NOMO-1 treated with DMSO at 0.1 percent for 48 hours (cell line): ENCODE measurements around the gene TUBA3D.
"Not testable (repeated sequence)": the region's sequence is repeated elsewhere in the genome, so short reads cannot be mapped to it uniquely, and the experiment has no call there.

Experiments
- DNase-seq: peaks from one replicate; lab custom pipeline; 2025; ENCODE audit not compliant: unreplicated experiment; lab: John Stamatoyannopoulos, UW

Gene TUBA3D

DNA sequence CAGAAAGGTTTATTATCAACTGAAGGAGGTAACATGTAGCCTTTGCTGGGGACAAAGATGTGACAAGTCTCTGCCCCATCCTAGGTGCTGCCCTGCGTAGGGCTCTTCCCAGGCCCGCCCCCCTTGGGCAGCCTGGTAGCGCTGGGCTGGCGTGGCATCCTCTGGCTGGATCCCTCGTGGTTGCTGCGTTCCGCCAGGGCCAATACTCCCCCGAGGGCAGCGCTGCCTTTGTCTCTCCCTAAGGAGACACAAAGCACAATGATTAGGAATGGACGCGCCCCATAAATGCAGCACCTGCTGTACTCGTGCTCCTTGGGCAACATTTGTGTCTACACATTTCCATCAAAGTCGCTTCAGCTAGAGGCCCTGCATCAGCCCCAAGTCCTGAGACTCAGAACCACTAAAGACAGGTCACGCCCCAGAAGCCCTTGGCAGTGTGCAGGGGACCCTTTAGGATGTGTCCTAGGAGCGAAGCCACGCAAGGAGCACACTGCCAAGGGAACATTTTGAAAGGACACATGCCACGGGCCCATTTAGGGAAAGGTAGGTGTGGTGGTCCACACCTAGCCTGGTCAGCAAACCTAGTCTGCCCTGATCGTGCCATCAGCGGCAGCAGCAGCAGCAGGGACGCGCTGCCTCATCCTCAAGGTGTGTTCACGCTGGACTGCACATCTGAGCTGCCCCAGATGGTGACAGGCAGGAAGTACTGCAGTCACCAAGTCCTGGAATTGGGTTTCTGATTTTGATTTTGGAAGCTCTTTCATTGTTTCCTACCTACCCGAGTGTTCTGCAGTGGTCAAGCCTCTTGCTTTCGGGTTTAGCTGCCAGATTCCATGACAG lies 8.3 kb downstream of the TUBA3D start:
- not testable (repeated sequence) for DNase-seq

DNA sequence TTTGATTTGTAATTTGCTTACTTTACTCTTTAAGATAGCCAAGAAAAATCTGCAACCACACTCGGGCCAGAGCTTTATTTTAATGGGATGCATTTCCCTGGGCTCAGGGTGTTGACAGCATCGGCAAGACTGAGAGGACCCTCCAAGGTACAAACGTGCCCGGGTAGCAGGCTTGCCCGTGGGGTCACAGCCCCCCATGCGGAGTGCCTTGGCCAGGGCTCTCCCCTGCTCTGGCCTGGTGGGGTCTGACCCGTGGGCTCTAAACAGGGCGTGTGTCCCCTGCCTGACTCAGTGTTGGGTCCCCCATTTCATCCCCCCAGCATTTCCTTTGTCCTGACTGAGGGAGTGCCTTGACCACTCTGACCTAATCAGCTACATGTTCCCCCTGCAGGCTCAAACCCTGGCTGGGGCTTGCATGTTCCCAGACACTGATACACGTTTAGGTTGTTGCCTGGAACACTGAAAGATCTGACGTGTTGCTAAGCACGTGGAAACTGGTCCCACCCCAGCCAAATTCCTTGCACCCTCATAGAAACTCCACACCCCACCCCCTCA lies 9.1 kb downstream of the TUBA3D start:
- not testable (repeated sequence) for DNase-seq

DNA sequence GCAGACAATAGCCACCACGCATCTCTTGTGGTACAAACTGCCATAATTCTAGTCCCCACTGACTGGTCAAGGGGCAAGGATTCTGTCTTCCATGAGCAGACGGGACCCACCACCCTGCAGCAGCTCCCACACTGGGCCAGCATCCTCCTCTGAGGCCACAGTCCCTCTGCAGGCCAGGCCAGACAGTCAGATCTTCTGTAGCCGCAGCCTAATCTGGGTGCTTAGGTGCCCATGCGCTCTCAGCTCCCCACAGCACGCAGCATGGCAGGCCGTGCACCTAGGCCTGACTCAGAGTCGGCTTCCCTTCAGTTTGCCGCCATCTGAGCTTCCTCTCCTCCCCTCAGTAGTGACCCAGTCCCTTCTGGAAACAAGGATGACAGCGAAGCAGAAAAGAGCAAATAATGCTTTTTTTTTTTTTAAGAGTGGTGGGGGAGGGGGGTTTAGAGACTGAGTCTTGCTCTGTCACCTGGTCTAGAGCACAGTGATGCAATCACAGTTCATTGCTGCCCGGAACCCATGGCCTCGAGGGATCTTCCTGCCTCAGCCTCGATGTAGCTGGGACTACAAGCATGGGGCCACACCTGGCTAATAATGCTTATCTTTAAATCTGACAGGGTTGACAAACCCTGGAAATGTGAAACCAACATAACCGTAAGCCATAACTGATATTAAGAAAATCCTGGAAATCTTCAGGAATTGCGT lies 10.4 kb downstream of the TUBA3D start:
- DNase-seq: not testable (repeated sequence)

DNA sequence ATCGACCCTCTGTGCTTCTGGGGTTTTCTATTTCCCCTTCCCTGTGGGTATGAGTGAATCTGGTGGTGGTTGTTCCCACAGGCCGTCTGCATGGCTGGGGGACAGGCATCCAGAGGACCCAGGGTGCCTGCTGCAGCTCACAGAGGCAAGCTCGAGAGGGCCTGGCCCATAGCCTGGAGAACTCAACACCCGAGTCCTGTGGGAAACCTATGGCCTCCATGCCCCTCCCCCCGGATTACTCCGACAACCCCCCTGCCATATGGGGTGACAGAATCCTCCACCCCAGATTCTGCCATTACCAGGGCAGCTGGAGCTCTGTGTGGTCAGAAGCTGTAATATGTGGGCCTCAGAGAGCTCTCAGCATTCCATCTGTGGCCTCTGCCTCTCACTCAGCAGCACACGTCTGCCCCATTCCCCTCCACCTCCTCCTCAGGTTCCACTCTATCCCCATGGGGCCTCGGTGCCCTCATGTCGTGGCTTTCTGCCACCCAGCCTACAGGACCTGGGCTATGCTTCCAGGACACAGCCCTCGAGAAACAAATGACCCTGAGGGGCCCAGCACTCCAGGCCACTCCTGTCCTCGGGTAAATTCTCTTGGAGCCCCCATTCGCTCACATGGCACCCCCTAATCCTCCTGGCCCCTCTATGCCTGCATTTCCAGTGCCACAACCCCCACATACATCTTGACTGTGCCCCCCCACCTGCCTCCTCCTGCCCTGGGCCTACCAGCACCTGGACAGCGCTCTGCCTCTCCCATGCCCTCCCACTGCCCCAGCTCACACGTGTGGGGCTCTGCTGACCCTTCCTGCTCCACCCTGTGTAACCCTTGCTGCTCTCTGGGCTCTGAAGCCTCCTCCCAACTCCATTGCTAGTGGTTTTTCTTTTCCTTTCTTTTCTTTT lies 12.6 kb downstream of the TUBA3D start:
- DNase-seq: no peak

DNA sequence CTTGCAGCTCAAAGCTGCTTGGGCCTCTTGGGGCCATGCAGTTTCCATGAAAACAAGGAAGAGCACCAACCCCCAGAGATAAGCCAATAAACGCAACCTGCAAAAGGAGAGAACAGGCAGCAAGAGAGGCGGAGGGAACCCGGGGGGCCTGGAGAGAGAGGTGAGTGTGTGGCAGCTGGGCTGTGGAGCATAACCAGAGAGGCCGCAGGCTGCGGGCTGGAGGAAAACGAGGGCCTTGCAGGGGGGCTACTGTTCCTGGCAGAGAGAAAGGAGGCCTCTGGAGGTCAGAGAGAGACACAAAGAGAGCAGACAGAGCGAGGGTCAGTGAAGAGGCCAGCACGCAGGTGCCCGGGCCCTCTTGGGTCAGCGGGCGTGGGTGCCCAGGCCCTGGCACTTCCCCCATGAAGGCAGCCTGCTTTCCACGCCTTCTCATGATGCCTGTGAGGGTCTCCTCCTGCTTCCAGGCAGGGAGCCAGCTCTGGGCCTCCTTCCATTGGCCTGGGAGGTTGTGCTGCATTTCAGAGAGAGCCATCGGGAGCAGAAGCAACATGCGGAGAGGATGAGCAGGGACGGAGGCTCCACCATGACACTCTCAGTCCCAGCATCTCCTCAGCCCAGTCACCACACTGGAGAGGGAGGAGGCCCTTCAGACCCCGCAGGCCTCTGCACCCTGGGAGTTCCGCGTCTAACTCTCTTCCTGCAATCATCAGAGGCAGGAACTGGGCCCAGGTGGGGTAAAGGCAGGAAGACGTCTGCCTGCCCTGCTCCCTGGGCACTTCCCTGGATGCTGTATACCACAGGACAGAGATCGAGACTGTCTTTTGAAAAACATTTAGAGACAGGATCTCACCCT lies 14.9 kb downstream of the TUBA3D start:
- not testable (repeated sequence) for DNase-seq

DNA sequence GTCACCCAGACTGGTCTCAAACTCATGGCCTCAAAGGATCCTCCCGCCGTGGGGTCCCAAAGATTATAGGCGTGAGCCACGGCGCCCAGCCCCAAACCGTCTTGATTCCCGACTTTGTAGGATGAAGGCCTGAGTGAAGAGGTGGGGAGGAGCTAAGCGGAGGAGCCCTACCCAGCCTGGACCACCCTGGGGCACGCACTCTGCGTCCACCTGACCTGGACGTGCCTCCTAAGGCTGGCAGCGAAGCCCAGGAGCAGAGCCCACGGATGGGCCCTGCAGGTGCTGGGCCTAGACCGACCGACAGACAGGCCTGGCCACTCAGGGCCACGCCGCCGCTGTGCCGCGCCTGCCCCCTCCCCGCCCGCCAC lies 15.5 kb downstream of the TUBA3D start:
- not testable (repeated sequence) for DNase-seq

DNA sequence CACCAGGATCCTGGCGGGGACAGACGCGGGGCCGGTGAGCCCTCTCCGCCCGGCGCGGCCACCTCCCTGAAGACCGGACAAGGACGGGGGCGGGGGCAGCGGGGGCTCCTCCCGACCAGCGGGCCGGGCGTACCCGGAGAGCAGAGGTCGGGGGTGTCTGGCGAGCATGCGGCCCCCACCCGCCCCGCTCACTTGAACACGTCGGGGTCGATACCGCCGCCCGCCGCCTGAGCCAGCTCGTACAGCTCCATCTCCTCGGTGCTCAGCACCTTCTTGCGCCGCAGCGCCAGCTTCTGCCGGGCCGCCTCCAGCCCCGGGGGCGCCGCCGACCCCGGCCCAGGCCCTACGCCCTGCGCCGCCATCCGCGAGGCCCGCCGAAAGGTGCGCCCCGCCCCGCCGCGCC lies 16.1 kb downstream of the TUBA3D start, which contains the start of gene MZT2A:
MZT2A (minus strand) TSS at position 383 of the 403 bp plus-strand sequence; CDS start at position 362, 21 bp downstream.
- not testable (repeated sequence) for DNase-seq

DNA sequence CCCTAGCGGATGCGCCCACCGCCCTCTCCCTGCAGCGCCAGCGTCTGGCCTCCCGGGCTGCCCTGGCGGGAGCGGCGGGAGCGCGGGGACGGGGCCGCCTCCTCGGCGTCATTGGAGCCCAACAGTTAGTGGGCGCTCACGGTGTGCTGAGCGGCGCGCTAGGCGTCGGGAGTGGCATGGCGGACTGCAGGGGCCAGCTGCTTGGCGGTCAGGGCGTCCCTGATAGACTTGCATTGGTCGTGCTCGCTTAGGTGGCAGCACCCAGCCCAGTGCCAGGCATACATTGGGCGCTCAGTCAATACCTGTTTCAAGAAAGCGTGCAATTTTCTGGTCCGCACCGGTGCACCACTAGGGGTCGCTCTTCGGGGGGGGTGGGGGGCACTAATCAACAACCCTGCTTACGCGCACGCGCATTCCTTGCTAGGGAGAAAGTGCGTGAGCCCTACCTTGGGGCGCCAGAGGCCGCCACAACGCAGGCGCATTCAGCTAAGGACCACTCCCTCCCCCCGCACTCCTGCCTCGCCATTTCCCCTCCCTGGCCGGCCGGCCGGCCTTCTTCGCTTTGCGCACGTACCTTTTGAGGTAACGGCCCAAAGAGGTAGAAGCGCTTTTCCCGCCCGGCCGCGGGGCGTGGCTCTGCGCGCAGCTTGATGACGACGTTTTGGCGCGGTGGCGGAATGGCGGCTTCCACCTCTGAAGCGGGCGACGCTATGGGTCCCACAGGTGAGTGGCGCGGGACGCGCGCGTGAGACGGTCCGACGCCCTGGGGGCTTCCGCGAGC lies 16.7 kb downstream of the TUBA3D start:
- peak; percentile 93 for DNase-seq

DNA sequence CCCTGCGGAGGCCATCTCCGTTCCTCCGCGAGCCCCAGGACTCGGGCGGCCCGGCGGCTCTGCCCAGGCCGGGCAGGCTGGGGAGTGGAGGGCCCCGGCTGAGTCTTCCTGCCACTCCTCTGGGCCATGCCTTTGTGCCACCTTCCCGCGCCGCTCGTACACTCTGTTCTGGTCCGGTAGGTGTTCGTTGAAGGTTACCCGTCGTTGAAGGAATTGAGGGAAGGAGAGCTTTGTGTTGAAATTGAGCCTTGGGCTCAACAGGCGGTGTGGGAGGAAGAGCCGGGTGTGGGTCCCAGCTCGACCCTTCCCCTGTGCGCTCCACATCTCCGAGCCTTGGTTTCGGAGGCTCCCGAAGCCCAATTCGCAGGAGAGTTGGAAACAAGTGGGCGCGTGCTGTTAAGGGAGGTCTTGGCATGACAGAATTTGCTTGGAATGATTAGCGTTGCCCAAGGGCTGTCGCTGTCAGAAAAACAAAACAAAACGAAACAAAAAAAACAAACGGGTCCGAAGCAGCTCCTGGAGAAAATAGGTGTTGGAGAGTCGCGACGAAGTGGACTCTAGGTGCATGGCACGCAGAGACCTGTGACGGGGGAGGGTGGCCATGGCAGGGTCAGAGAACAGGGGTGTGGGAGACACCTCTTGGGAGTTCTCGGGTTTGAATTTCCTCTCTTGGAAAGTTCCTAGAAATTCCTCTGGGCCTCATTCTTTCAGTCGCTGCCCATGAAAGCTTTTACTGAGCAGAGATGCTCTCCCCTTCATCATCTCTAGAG lies 17.5 kb downstream of the TUBA3D start:
- DNase-seq: no peak

DNA sequence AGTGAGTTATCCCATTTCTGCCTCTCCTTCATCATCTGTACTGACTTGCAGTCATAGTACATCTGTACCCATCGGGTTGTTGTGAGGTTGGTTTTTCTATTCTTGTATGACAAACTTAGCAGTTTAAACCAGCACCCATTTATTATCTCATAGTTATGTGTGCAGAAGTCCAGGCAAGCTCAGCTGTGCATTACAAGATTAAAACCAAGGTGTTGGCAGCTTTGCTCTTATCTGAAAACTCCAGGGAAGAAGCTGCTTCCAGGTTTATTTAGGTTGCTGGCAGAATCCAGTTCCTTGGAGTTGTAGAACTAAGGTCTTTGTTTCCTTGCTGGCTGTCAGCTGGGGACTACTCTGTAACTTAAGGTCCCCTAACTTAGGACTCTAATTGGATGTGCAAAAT lies 19.6 kb downstream of the TUBA3D start:
- DNase-seq: not testable (repeated sequence)

DNA sequence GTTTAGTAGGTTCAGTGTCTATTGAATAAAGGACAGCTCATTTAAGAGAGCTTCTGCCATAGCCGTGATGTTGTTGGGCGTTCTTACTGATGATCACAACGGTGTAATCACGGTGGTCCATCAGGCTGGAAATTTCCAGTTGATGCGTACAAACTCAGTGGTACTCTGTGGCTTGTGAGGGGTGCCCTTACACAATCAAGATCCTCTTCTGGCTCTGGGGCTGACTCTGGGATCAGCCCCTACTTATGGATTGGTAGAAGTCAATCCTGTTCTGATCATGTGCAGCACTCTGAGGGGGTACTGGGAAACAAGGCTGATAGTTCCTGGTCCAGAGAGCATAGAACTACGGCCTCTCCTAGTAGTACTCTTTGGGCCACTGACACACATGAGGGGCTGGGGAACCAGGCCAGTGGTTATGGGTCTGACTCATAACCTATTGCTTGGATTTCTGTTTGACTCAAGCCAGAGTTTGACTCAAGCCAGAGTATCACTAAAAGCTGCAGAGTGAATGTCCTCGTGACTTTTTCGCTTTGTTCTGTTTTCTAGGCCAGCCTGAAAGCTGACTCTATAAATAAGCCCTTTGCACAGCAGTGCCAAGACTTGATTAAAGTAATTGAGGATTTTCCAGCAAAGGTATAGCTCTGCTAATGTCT lies 22.5 kb downstream of the TUBA3D start:
- DNase-seq: not testable (repeated sequence)

DNA sequence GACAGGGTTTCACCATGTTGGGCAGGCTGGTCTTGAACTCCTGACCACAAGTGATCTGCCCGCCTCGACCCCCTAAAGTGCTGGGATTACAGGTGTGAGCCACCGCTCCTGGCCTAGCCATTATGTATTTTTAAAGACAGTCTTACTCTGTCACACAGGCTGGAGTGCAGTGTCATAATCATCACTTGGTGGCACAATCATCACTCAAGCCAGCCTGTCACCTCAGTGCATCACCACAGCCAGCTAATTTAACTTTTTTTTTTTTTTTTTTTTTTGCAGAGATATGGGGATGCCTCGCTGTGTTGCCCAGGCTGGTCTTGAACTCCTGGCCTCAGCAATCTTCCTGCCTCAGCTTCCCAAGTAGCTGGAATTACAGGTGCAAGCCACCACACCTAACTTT lies 27.7 kb downstream of the TUBA3D start:
- not testable (repeated sequence) for DNase-seq

DNA sequence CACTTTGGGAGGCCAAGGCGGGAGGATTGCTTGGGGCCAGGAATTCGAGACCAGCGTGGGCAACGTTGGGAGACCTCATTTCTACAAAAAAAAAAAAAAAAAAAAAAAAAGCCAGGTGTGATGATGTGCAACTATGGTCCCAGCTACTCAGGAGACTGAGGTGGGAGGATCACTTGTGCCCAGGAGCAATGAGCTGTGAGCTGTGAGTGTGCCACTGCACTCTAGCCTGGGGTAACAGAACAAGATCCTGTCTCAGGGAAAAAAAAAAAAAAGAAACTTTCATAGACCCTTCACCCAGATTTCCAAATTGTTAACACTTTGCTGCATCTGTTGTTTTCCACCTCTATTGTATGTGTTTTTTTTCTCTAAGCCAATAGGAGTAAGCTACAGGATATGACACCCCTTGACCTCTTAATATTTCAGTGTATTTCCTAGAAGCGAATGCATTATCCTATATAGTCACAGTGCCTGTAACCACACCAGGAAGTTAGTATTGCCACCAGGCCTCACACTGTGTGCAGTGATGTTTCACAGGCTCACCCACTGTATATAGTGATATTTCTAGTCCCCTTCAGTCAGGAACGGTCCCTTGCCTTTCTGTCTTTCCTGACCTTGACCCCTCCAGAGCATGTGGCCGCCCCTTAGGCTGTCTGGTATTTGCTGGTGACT lies 28.3 kb downstream of the TUBA3D start:
- not testable (repeated sequence) for DNase-seq

DNA sequence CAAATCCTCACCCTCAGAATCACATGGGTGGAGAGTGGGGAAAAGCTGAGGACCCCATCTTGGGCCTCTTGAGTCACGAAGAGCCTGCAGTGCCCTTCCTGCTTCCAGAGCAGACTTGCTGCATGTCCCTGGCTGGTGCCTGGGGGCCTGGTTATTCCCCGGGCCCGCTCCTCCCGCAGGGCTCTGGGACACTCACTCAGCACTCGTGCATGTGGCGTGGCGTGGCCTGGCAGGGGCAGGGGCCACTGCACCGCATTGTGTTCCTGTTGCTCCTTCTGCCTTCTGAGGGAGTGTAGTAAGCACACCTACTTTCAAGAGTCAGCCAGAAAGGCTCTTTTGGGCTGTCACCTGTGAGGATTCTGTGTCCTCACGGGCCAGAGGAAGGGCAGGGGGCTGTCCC lies 33.7 kb downstream of the TUBA3D start:
- DNase-seq: no peak

DNA sequence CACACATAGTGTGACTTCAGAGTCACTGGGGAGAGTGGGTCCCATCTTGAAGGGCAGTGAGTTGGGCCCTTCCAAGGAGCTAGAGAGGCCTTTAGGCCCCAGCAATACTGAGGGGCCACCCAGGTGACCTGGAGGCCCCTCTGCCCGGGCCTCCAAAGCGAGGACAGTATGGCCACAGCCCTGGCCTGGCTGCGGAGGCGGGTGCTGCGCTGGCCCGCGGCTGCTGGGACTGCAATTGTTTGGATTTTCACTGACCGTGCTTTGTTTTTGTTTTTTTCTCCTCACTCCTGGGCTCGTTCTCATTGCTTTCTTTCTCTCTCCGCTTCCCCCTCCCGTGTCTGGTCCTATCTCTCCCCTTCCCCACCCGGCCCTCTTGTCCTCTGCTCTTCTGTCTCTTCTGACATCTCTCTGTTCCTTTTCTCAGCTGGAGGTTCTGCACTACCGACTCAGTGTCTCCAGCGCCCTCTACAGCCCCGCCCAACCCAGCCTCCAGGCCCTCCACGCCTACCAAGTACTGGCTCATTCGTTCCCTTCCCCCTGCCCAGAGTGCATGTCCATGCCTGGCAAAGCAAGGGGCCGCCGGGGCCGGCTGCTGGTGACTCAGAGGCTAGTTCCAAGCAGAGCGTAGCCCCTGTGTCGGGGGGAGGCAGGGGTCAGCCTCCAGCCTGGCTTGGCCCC lies 35.5 kb downstream of the TUBA3D start:
- DNase-seq: not testable (repeated sequence)

DNA sequence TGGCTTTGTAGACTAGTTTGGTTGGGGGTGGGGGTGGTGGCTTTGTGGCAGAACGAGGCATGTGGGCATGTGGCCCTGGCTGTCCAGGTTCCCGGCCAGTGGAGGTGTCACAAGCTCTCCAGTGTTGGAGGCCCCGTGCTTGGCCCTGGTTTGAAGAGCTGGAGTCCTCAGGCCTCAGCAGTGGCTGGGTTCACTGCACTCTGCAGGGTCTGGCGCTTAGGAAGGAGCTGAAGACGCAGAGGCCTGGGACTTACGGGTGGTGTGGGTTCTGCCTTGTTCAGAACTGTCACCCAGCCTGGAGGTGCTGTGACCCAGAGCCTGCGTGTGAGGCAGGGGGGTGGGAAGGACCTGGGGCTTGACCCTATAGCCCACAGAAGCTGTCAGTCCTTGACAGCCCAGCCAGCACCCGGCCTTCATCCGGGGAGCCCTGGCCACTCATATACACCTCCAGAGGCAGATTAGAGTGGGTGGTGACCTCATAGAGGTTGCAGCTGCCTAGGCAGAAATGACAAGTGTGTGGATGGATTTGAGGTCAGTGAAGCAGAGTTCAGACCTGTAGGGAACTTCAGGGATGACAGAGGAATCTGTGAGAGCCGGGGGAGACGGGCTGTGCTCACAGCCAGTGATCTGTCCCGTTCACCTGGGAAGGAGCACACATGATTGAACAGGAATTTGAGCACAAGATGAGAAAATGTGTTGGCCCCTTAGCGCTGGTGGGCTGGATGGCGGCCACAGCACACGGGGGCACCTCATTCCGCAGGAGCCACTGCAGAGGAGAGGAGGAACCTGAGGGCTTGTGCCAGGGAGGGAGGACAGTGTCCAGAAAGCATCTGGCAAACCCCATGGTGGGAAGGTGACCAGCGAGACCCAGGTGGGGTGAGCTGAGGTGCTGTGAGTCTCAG lies 36.3 kb downstream of the TUBA3D start:
- not testable (repeated sequence) for DNase-seq
